ENCODE results near the gene KIF17.
"Not testable (repeated sequence)": the region's sequence is repeated elsewhere in the genome, so short reads cannot be mapped to it uniquely, and the experiment has no call there.

KIF17 gene

DNA sequence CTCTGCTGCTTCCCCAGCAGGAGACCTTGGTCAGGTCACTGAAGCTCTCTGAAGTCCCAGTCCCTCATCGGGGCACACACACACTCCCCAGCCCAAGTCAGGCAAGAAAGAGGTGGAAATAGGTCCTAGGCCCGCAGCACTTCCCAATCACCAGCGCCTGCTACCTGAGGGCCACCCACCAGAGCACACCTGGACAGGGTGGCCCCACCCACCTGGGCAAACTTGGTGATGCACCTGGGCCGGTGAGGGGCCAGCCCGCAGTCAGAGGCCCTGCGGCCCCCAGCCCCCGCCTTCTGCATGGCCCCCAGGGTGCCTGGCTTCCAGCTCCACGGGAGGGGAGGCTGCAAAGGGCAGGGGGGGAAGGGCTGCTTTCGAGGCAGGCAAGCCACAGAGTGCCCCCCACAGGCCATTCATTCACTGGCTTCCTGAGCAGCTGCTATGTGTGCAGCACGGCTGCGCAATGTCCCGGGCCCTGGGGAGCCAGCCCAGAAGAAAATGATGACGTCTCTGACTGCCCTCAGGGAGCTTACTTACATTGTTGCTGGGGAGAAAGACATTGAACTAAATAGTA lies 10.0 kb upstream of the KIF17 start:
- no peak for DNase-seq (ENCODE audit: low read depth in 2 of 2)

DNA sequence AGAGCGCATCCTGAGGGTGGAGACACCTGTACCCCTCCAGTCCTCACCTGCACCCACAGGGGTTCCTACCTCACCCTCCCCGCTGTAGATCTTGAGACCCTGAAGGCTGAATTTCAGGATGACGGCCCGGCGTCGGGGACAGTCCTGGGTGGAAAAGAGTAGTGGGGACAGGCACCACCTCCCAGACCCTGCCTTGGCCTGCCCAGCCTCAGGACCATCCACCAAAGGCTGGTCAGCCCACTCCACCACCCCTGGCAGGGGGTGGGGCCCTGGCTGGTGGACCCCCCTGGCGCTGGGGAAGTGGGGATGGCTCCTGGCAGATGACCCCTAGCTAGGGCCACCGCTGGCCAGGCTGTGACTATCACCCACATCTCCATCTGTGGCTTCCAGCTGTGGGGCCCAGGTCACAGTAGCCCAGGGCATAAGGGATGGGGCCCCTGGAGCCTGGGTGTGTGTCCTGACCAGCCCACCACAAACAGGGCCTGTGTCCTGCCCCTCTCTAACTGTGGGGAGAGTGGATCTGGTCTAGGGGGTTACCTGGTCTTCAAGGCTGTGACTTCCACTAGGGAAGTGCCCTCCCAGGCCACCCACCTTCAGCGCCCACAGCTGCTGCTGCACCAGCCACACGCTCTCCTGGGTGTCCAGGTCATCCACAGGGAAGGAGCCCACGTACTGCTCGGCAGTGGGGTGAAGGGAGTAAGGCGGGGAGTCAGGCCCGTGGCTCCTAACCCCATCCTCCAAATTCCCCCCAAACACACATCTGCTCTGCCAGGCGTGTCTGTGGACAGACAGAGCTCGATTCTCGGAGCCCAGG lies 9.3 kb upstream of the KIF17 start:
- DNase-seq (ENCODE audit: low read depth in 2 of 2): no peak

DNA sequence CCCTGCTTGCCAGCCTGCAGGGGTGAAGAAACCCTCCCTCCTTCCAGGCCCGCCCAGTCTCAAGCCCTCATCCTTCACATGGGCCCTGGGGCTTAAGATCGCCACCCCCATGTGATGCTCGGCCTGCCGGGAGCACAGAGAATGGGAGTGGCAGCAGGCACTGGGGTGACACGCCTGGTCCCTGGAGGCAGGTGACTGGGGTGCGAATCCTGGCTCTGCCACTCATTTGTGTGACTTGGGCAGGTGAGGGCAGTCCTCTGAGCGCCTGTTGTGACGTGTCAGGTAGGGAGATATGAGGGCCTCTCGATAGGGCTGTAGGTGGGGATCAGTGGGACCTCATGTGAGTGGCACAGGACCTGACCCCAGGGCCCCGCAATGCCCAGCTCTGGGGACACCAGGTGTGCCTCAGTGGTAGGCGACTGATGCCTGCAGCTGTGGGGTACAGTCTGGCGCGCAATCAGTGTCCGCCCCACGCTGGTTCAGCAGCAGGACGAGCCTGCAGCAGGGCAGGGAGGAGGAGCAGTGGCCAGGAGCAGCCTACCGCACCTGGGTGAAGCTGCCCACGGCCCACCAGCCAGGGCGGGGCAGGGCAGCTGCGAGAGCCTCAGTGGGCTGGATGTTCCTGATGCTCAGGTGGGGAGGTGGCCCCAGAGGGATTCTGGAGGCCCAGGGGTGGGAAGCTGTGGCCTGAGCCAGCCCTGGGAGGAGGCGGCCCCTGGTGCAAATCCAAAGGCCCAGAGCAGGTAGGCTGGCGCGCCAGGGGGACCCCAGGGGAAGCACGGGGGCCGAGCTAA lies 8.5 kb upstream of the KIF17 start:
- no peak for DNase-seq (ENCODE audit: low read depth in 2 of 2)

DNA sequence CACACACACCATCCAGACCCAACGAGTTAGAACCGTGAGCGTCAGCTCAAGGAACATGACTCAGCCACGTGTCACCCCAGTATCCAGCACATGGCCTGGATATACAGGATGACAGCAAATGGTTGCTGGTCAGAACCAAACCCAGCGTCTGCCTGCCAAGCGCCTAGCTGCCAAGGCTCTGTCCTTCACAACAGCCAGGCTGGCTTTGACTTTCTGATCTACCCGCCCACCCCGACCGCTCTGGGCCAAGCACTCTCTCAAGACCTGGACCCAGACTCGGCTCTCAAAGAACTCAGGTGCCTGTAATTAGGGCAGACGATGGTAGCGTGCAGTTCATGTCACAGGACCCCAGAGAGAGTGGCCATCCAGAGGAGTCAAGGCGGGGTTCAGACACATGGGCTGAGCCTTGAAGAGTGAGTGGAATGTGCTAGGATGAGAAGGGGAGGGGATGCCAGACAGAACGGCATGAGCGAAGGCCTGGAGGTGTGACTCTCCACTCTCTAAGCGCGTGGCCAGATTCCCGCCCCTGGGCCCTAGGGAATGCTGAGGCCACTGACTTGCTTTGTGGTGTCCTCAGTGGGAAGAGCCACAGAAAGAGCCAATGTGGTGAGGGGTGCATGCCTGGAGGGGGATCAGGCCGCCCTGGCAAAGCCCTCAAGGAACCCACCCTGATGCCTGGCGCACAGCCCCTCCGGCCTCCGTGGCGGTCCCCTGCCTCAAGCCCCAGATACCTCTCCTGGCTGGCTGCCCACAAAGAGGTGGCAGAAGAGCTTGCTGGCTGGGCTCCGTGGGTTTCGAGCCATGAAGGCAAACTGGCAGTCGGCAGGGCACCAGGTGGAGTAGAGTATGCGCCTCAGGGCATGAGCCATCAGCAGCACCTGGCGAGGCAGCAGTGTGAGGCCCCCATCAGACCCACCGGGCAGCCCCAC lies 7.6 kb upstream of the KIF17 start:
- DNase-seq (ENCODE audit: low read depth in 2 of 2): no peak

DNA sequence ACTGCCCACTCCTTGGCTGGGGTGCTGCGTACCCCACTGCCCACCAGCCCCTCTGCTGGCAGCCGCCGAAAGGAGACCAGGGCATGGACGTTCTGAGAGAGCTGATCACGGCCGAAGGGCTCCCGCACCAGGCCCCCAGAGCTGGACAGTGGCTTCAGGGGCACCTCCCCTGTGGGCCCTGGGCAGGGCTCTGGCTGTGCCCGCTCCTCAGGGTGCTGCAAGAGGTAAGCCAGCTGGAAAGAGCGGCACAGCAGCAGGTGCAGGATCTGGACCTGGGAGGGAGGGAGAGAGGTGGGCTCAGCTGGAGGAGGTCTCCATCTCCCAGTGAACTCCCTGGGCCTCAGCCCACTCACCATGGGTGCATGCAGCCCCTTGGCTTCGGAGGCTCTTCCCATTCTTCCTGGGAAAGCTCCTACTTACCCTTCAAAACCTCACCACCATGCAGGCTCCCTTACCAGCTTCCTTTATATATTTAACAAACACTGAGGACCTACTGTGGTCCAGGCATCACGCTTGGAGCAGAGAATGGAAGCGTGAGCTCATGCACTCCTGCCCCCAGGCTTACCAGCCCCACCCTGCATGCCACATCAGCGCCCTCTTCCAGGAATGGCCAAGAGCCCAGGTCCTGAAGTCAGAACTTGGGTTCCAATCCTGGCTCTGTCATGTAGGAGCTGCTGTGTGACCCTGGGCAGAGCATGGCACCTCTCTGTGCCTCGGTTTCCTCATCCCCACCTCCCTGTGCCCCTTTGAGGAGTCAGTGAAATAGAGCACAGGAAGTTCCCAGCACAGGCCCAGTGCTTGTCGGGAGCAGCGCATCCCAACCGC lies 6.8 kb upstream of the KIF17 start:
- DNase-seq (ENCODE audit: low read depth in 2 of 2): no peak

DNA sequence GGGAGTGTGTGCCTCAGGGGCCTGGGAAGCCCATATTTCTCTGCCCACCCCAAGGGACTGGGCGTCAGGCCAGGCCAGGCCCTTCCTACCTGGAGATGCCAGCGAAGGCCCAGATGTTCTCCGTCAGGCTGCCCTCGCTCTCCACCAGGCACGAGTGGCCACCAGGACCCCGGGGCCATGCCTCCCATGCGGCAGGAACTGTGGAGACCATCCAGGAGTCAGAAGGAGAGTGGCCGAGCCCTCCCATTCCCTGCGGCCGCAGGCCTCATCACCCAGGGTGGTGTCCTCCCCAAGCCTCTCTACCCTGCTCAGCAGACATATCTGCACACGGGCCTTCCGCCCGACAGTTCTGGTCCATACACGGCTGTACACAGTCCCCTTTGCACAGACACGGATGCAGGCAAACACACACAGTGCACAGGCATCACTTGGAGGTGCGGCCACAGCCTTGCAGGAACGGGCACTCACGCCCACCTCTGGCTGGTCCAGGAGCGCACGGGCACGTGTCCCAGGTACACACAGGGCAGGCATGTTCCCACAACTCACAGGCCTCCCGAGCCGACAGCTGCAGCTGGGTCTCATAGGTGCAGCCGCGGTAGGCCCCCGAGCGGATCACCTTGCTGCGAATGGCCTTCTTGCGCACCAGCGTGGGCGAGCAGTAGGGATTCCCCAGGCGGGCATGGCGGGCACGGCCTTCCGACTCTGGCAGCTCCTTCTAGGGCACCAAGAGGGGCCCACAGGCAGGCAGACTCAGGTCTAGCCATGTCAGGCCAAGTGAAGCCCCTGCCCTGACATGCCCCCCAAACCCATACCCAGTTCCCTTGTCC lies 5.9 kb upstream of the KIF17 start:
- DNase-seq (ENCODE audit: low read depth in 2 of 2): no peak

DNA sequence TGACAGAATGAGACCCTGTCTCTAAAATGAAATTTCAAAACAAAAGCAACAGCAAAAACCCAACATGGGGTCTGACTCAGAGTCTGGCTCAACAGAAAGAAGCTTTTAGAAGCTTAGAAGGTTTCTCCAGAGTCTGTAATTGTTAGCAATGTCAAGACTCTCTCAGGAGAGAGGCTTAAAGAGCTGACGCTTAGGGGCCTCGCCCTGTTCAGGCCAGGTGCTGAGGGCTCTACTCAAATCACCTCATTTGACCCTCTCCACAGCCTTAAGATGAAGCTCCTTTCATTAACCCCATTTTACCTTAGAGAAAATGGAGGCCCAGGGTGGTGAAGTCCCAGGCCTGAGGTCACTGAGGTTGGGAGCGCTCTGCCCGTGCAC lies 5.3 kb upstream of the KIF17 start:
- DNase-seq (ENCODE audit: low read depth in 2 of 2): no peak

DNA sequence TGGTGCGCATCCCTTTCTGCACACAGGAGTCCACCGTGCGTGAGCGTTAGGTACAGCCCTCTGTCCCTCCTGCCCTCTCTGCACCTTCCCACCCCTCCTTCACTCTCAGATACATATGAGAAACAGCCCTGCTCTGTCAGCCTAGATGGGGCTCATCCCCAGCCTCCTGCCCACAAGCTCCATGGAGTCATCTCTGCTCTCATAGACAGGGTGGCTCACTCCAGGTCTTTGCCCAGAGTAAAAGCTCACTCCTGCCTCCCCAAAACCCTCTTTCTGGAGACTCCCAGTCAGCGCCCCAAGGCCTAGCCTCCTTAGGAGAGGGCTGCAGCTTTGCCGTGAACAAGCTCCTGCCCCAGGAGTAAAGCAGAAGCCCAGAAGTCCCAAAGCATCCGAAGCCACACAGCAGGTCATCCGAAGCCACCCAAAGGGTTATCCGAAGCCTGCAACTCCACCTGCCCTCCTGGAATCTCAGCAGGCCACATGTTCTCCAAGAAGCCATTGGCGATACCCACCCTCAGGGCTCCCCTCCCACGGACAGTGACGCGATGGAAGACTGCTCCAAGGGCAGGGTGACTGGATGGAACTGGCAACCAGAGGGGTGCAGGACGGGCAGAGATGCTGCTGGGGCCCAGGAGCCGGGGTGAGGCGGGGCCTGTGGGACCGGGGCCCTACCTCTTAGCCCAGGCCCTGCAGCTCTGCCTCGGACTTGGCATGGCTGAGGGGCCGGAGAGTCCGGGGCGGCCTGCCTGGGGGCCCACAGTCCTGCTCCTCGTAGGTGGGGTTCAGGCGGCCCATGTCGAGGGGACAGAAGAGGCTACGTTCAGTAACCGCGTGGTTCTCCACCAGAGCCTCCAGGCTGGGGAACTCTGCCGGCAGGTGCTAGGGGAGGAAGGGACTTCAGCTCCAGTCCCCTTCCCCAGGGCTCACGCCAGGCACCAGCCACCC lies 3.6 kb upstream of the KIF17 start:
- DNase-seq (ENCODE audit: low read depth in 2 of 2): no peak

DNA sequence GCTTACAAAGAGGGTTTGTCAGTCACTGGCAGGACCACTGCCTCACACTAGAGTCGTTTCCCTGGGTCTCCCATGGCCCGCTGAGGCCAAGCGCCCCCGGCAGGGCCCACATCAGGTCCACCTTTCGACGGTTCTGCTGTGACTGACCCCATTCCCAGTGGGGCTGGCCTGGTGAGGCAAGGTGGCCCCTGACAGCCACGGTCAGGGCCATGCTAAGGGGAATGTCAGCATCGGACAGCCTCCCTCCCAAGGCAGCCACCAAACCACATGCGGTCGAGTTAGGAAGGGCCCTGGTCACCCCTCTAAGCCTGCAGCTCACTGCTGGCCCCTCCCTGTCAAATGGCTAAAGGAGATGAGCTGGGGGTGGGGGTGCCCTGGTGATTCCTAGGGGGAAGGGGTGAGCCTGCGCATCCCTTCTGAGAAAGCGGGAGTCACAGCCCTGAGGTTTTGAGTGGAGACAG lies 2.9 kb upstream of the KIF17 start:
- DNase-seq (ENCODE audit: low read depth in 2 of 2): no peak

DNA sequence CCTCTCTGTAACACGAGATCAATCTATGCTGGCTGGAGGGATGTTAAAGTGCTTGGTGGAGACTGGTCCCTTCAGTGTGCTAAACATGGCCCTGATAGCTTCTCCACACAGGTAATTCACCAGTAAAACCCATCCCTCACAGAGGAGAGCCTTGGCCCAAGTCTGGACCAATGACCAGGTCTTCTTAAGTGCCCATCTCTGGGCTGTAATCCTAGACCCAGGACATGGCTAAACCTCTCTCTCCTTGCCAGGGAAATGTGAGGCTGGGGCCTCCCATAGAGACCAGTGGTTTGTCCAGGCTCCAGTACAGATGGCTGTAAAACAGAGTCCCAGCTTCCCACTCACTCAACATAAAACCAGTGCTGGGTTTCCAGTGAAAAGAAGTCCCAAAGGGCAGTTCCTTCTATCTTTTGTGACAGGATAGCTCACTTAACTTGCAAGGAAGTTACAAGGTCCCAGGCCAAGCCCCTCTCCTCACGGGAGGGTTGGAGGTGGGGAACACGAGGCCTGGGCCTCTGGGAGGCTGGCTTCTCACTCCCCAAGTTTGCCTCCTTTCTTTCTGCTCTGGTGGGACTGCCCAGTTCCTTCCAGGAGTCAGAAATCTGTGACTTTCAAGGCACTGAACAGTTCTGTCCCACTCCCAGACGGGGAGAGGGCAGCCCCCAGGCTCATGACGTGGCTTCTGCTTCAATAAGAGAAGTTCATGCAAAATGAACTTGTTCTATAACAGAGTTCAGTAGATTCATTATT lies 2.2 kb upstream of the KIF17 start:
- no peak for DNase-seq (ENCODE audit: low read depth in 2 of 2)

DNA sequence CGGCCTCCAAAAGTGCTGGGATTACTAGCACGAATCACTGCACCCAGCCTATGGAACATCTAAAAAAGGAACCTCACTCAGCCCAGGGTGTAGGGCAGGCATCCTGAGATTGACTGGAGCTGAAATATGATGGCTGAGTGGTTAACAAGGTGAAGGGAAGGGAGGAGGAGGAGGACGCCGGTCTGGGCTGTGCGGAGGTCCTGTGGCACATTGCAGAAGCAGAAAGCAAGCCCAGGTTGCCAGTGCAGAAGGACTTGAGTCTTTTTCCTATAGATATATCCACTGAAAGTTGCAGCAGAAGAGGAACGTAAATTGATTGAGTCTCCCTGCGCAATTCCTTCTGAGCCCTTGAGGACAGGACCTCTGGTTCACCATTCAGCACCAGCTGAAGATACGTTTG lies 1.5 kb upstream of the KIF17 start:
- no peak for DNase-seq (ENCODE audit: low read depth in 2 of 2)

DNA sequence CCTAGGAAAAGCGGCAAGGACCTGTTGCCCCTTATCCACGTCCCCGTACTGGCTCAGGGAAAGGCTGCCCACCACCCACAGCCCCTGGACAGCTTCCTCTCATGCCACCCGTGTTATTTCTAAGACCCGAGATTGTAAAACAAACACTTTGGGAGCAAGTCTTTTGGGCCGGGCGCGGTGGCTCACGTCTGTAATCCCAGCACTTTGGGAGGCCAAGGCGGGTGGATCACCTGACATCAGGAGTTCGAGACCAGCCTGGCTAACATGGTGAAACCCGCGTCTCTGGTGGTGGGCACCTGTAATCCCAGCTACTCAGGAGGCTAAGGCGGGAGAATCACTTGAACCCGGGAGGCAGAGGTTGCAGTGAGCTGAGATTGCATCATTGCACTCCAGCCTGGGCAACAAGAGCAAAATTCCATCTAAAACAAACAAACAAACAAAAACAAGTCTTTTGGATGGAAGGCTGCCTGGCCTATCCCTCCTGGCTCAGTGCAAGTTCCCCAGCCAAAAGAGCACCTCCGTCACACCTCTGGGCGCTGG lies 606 bp upstream of the KIF17 start:
- DNase-seq (ENCODE audit: low read depth in 2 of 2): not testable (repeated sequence)

DNA sequence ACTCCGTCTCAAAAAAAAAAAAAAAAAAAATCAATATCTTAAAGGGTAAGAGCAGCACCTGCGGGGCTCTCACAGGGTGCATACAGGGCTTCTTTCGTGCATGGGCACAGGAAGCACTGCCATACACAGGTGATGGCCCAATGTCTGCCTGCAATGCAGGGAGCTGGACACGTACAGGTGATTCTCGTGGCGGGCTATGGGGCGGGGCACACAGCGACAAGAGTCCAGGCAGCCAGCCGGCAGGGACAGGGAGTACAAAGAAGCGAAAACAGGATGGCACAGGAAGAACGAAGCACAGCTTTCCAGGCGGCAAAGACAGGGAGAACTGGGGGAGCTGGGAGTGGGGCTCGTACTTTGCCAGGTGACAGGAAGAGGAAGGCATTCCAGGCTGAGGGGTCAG lies 1.6 kb downstream of the KIF17 start:
- no peak for DNase-seq (ENCODE audit: low read depth in 2 of 2)

DNA sequence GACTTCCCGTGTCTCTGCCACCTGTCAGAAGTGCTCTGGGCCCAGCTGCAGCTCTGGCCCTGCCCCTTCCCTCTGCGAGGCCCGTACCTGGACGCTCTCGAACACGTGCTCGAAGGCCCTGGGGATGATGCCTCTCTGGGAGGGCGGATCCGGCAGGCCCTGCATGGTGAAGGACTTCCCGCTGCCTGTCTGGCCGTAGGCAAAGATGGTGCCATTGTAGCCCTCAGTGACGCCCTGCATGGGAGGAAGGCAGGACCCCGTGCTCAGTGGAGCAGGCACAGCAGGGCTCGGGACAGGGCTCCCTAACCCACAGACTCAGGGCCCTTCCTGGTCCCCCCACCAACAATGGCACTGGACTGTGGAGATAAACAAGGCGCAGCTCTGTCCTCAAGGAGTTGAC lies 2.4 kb downstream of the KIF17 start:
- DNase-seq (ENCODE audit: low read depth in 2 of 2): no peak

DNA sequence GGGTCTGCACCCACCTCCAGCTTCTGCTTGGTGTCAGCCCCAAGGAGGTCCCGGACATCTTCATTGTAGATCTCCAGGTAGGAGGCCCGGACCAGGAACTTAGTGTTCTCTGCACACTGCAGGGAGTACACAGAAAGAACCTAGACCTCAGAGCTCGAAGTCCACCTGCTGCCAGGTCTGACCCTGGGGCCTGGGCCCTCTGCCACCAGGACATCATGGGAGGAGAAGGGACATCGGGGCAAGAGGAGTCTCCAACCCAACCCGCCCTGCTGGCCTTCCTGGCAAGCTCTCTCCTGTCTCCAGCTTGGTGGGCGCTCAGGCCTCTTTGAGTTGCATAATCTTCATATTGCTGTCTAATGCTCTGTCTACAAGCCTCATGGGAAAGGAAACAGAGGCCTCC lies 4.4 kb downstream of the KIF17 start:
- no peak for DNase-seq (ENCODE audit: low read depth in 2 of 2)

DNA sequence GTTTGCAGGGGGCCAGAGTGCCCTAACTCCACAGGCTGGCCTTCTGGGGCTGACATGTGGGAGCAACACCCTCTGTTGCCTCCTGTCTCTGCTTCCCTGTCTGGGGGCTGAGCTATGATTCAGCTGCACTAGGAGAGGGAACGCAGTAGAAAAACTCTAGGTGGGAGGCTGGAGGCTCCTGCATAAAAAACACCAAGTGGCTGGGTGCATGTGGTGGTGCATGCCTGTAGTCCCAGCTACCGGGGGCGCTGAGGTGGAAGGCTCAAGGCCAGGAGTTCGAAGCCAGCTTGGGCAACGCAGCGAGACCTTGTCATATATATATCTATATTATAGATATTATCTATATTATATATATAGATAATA lies 5.6 kb downstream of the KIF17 start:
- DNase-seq (ENCODE audit: low read depth in 2 of 2): no peak

DNA sequence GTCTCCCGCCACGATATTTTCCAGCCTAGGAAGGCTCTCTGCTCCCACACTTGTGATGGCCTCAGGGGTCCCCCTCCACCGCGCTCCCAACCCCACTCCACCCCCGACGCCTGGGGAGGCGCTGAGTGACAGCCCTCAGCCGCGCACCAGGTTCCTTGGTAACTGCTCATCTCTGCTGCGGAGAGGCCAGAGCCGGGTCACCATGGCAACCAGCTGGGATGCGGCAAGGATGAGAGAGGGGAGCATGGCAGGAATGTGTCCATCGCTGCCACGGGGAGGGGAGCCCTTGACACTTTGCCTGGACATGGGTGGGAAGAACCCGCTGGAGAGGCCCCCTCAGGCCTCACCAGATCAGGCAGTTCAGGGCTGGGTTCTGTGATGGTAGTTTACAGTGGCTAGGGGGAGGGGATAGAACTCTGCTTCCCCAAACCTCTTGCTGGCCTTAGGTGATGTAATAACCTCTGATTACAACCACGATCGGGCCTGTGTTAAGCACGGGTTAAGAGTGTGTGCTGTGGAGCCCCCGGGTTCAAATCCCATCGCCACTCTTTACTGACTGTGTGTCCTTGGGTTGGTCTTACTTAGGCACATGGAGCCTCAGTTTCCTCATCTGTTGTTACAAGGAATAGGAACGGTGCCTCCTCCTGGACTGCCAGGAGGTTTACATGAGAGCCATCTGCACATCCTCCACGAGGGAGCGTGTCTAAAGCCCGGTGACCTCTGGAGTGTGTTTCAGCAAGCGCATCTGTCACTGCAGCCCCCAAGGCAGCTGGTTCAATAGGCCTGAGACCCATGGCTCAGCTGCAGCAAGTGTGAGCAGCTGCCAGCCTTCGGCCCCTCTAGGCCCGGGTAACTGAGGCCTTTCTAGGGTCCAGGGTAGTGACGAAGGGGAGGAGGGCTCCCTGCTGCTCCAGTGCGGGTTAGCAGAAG lies 6.3 kb downstream of the KIF17 start:
- DNase-seq (ENCODE audit: low read depth in 2 of 2): no peak
